IMR-90 (cell line): Measurements from ENCODE around the gene SBF1. TPM values are rescaled to one million over a fixed set of nuclear protein-coding genes. Genes with fewer than 3 reads are reported as not detected.

Source experiments
- ATAC-seq: fragments of 200-7000 bp; cut with Tn5 transposase; 2 replicates; pipeline ENCODE4 v1.9.1; 2020; ENCODE audit warnings: low read depth, mild to moderate bottlenecking, moderate library complexity
- BruUV-seq: library from RNA; stranded (reverse); fragments of 400-500 nt; replicated peaks from 2 replicates; lab custom pipeline; 2021; lab: Mats Ljungman, UMichigan
- CTCF ChIA-PET: fragments of 300-600 bp; formaldehyde crosslinking; extraction: SDS; loops from one replicate; lab custom pipeline; 2021; ENCODE audit warnings: antibody characterized with exemption; lab: Yijun Ruan, JAX
- POLR2A ChIA-PET: fragments of 300-600 bp; sonication (Branson Sonifier 250); formaldehyde crosslinking; loops from one replicate; lab custom pipeline; 2022; ENCODE audit warnings: antibody characterized with exemption; ENCODE audit not compliant: unreplicated experiment; lab: Charles Lee
- DNase-seq: peaks from one replicate; pipeline ENCODE4 v3.0.0; 2013
- H2AFZ ChIP-seq: replicated peaks from 2 replicates; pipeline ENCODE3; 2013; ENCODE audit warnings: low read length, mild to moderate bottlenecking; ENCODE audit not compliant: poor library complexity
- H2AK5ac ChIP-seq: 2 replicates; pipeline ENCODE4 v1.6.1; 2013; ENCODE audit warnings: low read depth, low read length, inconsistent platforms
- H2AK9ac ChIP-seq: replicated peaks from 2 replicates; pipeline ENCODE3; 2013; ENCODE audit warnings: mild to moderate bottlenecking, low read depth, low read length, moderate library complexity; ENCODE audit not compliant: poor library complexity
- H2BK120ac ChIP-seq: 2 replicates; pipeline ENCODE4 v1.6.1; 2013; ENCODE audit warnings: low read depth, low read length, inconsistent platforms
- H2BK15ac ChIP-seq: 3 replicates; pipeline ENCODE4 v1.6.1; 2013; ENCODE audit warnings: low read depth, low read length, inconsistent platforms
- H2BK20ac ChIP-seq: 2 replicates; pipeline ENCODE4 v1.6.1; 2013; ENCODE audit warnings: low read depth, mild to moderate bottlenecking, inconsistent platforms, low read length, moderate library complexity
- H2BK5ac ChIP-seq: 2 replicates; pipeline ENCODE4 v1.6.1; 2013; ENCODE audit warnings: mild to moderate bottlenecking, low read depth, low read length, inconsistent platforms; ENCODE audit not compliant: poor library complexity, severe bottlenecking
- H3K14ac ChIP-seq: replicated peaks from 2 replicates; pipeline ENCODE4 v1.6.1; 2013; ENCODE audit warnings: low read depth, low read length, inconsistent platforms
- H3K18ac ChIP-seq: 2 replicates; pipeline ENCODE4 v1.6.1; 2013; ENCODE audit warnings: low read depth, low read length, control low read depth
- H3K23ac ChIP-seq: 2 replicates; pipeline ENCODE4 v1.6.1; 2013; ENCODE audit warnings: low read depth, low read length, inconsistent platforms
- H3K27ac ChIP-seq: 2 replicates; pipeline ENCODE4 v1.5.1; 2013; ENCODE audit warnings: mild to moderate bottlenecking, control low read depth, low read length; ENCODE audit not compliant: insufficient read depth
- H3K27me3 ChIP-seq: 2 replicates; pipeline ENCODE4 v1.6.1; 2013; ENCODE audit warnings: low read length; ENCODE audit not compliant: control insufficient read depth, insufficient read depth
- H3K36me3 ChIP-seq: 2 replicates; pipeline ENCODE4 v1.6.1; 2013; ENCODE audit warnings: low read length, mixed read lengths; ENCODE audit not compliant: control insufficient read depth, insufficient read depth
- H3K4ac ChIP-seq: 2 replicates; pipeline ENCODE4 v1.6.1; 2013; ENCODE audit warnings: low read depth, low read length, inconsistent platforms
- H3K4me1 ChIP-seq: 2 replicates; pipeline ENCODE4 v1.6.1; 2013; ENCODE audit warnings: low read length, mixed read lengths; ENCODE audit not compliant: control insufficient read depth, insufficient read depth
- H3K4me2 ChIP-seq: 2 replicates; pipeline ENCODE4 v1.6.1; 2013; ENCODE audit warnings: low read depth, mild to moderate bottlenecking, control low read depth, low read length, moderate library complexity
- H3K4me3 ChIP-seq: 2 replicates; pipeline ENCODE4 v1.5.1; 2013; ENCODE audit warnings: low read depth, mild to moderate bottlenecking, control low read depth, low read length, moderate library complexity; ENCODE audit not compliant: insufficient read depth
- H3K56ac ChIP-seq: 2 replicates; pipeline ENCODE4 v1.6.1; 2013; ENCODE audit warnings: low read length, inconsistent platforms; ENCODE audit not compliant: insufficient read depth; ENCODE audit errors: extremely low read depth
- H3K79me1 ChIP-seq, 2 experiments: 2 replicates each; pipeline ENCODE4 v1.6.1; 2013; ENCODE audit warnings: low read length in 2 of 2, inconsistent platforms in 1 of 2, low read depth in 1 of 2
- H3K9ac ChIP-seq: 2 replicates; pipeline ENCODE4 v1.6.1; 2013; ENCODE audit warnings: low read depth, low read length, control low read depth
- H3K9me1 ChIP-seq: 2 replicates; pipeline ENCODE4 v1.6.1; 2013; ENCODE audit warnings: low read length, inconsistent platforms; ENCODE audit not compliant: insufficient read depth
- H3K9me3 ChIP-seq: 2 replicates; pipeline ENCODE4 v1.6.1; 2013; ENCODE audit warnings: low read length; ENCODE audit not compliant: control insufficient read depth, insufficient read depth
- H4K20me1 ChIP-seq: 2 replicates; pipeline ENCODE4 v1.6.1; 2013; ENCODE audit warnings: low read length, inconsistent platforms; ENCODE audit not compliant: insufficient read depth
- H4K5ac ChIP-seq: 2 replicates; pipeline ENCODE4 v1.6.1; 2013; ENCODE audit warnings: mild to moderate bottlenecking, low read depth, low read length, control low read depth
- H4K8ac ChIP-seq, 2 experiments: 2 replicates each; pipeline ENCODE4 v1.6.1; 2013; ENCODE audit warnings: low read depth in 2 of 2, low read length in 2 of 2, control low read depth in 1 of 2, inconsistent platforms in 1 of 2
- H4K91ac ChIP-seq: 2 replicates; pipeline ENCODE4 v1.6.1; 2013; ENCODE audit warnings: low read depth, low read length, inconsistent platforms; ENCODE audit not compliant: insufficient read depth
- BHLHE40 ChIP-seq: fragments of 150-350 bp; IDR thresholded peaks from 2 replicates; pipeline ENCODE4 v1.6.1; 2016; ENCODE audit warnings: mild to moderate bottlenecking, low read depth, low read length
- CEBPB ChIP-seq: IDR thresholded peaks from 2 replicates; pipeline ENCODE4 v1.6.1; 2012; ENCODE audit warnings: low read depth, low read length, improper control_type of control experiment
- CHD1 ChIP-seq: IDR thresholded peaks from 2 replicates; pipeline ENCODE4 v1.6.1; 2012; ENCODE audit warnings: low read depth, low read length, improper control_type of control experiment
- FOS ChIP-seq: fragments of 150-350 bp; IDR thresholded peaks from 2 replicates; pipeline ENCODE4 v1.6.1; 2016; ENCODE audit warnings: low read depth, low read length
- MAFK ChIP-seq: IDR thresholded peaks from 2 replicates; pipeline ENCODE4 v1.6.1; 2012; ENCODE audit warnings: low read depth, low read length, improper control_type of control experiment
- MAZ ChIP-seq: IDR thresholded peaks from 2 replicates; pipeline ENCODE4 v1.6.1; 2012; ENCODE audit warnings: low read depth, mild to moderate bottlenecking, low read length, improper control_type of control experiment, moderate library complexity, borderline replicate concordance
- MXI1 ChIP-seq: IDR thresholded peaks from 2 replicates; pipeline ENCODE4 v1.6.1; 2012; ENCODE audit warnings: low read depth, mild to moderate bottlenecking, low read length, moderate library complexity, borderline replicate concordance
- NFE2L2 ChIP-seq: fragments of 150-350 bp; IDR thresholded peaks from 2 replicates; pipeline ENCODE4 v1.6.1; 2016; ENCODE audit warnings: low read depth, mild to moderate bottlenecking, low read length
- POLR2A ChIP-seq: IDR thresholded peaks from 2 replicates; pipeline ENCODE4 v1.6.1; 2012; ENCODE audit warnings: mild to moderate bottlenecking, low read depth, low read length
- RAD21 ChIP-seq: IDR thresholded peaks from 2 replicates; pipeline ENCODE4 v1.6.1; 2012; ENCODE audit warnings: low read length, improper control_type of control experiment
- RCOR1 ChIP-seq: IDR thresholded peaks from 2 replicates; pipeline ENCODE4 v1.6.1; 2012; ENCODE audit warnings: mild to moderate bottlenecking, low read length, improper control_type of control experiment; ENCODE audit not compliant: insufficient replicate concordance
- RFX5 ChIP-seq: IDR thresholded peaks from 2 replicates; pipeline ENCODE4 v1.8.0; 2012; ENCODE audit warnings: low read depth, mild to moderate bottlenecking, low read length, moderate library complexity
- SMC3 ChIP-seq: fragments of 150-350 bp; IDR thresholded peaks from 2 replicates; pipeline ENCODE4 v1.6.1; 2016; ENCODE audit warnings: low read depth, mild to moderate bottlenecking, antibody characterized with exemption, low read length, moderate library complexity
- USF2 ChIP-seq: fragments of 150-350 bp; IDR thresholded peaks from 2 replicates; pipeline ENCODE4 v1.6.1; 2017; ENCODE audit warnings: mild to moderate bottlenecking, antibody characterized with exemption, low read length, low read depth
- WGBS, 2 experiments: methylation state at CpG; one replicate each; pipeline versions ENCODE4 v1.1.5 to v1.1.7; 2013; ENCODE audit warnings: missing lambda C conversion rate in 2 of 2; ENCODE audit not compliant: insufficient read length in 1 of 2; ENCODE audit errors: extremely low coverage in 2 of 2; 5-methylcytosine and 5-hydroxymethylcytosine counted together
- dilution Hi-C: fragments of 300-500 bp; cut with HindIII; formaldehyde crosslinking; loops from one replicate; pipeline ENCODE4 v1.14.3; 2018; ENCODE audit warnings: low sequenced_read_pairs; ENCODE audit not compliant: unreplicated experiment
- in situ Hi-C: fragments of 300-500 bp; cut with MboI; formaldehyde crosslinking; loops from 3 replicates; pipeline ENCODE4 v1.14.3; 2019; ENCODE audit warnings: low sequenced_read_pairs, inconsistent platforms, mixed read lengths
- intact Hi-C: fragments of 100-400 bp; cut with micrococcal nuclease; formaldehyde crosslinking; loops from 2 replicates; pipeline ENCODE4 v1.10.0; 2022
- polyA plus RNA-seq, 3 experiments: library from polyadenylated mRNA; depleted of rRNA; stranded (reverse); fragments of >200 nt; gene quantifications; 2 replicates each; pipeline ENCODE4 v1.2.3, GENCODE V29; 2012; ENCODE audit warnings: low replicate concordance in 1 of 3
- total RNA-seq: library from RNA; depleted of rRNA; stranded (reverse); fragments of >200 nt; gene quantifications from 2 replicates; pipeline ENCODE4 v1.2.3, GENCODE V29; 2012
- TF ChIP-seq, protein P1 (sequence below): conservative IDR thresholded peaks from 2 replicates; pipeline ENCODE4 v1.5.1; 2012; ENCODE audit warnings: mild to moderate bottlenecking, low read depth, low read length, improper control_type of control experiment
- TF ChIP-seq, protein P2 (sequence below): fragments of 150-350 bp; IDR thresholded peaks from 2 replicates; pipeline ENCODE4 v1.6.1; 2016; ENCODE audit warnings: low read depth, mild to moderate bottlenecking, low read length, moderate library complexity, borderline replicate concordance

Gene SBF1
- total and polyA plus RNA-seq, 2 of the 4 experiments (the other 2 are of a cell fraction), result 21.5 to 33.2 TPM

DNA sequence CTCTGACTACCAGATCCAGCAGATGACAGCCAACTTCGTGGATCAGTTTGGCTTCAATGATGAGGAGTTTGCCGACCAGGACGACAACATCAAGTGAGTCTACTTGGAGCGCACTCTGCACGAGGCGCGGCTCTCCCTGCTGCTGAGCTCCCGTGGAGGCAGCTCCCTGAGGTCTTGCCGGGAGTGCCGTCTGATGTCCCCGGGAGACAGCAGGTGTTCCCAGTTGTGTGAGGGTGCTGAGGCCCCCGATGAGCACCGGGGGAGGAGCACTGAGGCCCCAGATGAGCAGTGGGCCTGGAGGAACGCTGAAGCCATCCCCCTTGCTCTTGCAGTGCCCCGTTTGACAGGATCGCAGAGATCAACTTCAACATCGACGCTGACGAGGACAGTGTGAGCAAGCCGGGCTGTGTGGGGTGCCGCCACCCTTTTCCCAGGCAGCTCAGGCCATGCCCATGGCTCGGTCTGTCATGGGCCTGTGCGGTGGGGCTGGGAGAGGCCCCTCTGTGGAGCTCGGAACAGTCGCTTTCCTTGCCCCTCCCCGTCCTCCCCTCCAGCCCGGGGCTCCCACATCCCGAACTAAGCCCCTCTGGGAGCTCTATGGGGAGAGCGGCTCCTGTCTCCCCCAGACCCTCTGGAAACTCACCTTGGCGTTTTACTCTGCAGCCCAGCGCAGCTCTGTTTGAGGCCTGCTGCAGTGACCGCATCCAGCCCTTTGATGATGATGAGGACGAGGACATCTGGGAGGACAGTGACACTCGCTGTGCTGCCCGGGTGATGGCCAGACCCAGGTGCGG is 37.1 kb downstream of the SBF1 start:
- no peak overlapping the region for H3K4ac ChIP-seq
- in situ Hi-C loops, result no loop called here
- no TSS peak for BruUV-seq
- no peaks in the 10 kb centered on the region for H3K79me1 ChIP-seq
- no peaks in the 10 kb centered on the region for H3K27me3 ChIP-seq
- no peaks in the 10 kb centered on the region for H3K4me1 ChIP-seq
- no peak overlapping the region for H2BK120ac ChIP-seq
- H4K8ac ChIP-seq, result no peak overlapping the region
- H3K9me3 ChIP-seq, result no peaks in the 10 kb centered on the region
- peaks cover 72% of the 10 kb centered on the region for H3K36me3 ChIP-seq
- ChIA-PET POLR2A (no interaction called here), CTCF (no interaction called here)
- H4K5ac ChIP-seq, result no peak overlapping the region
- no peak overlapping the region for H2AK9ac ChIP-seq
- H2BK5ac ChIP-seq, result no peak overlapping the region
- WGBS, 2 experiments, result 88% methylated on average over 23 of the region's 36 CpGs; no CpG with 5 or more reads in 1 of the 2 experiments
- H3K27ac ChIP-seq, result no peak overlapping the region
- no peaks in the 10 kb centered on the region for H3K9me1 ChIP-seq
- no peak for ATAC-seq
- no peak overlapping the region for H2AK5ac ChIP-seq
- no peak overlapping the region for H2BK20ac ChIP-seq
- H3K9ac ChIP-seq, result no peak overlapping the region
- no peak overlapping the region for H4K91ac ChIP-seq
- H2BK15ac ChIP-seq, result no peak overlapping the region
- intact Hi-C loops, result no loop called here
- no peaks in the 10 kb centered on the region; the same call in 1 of the 2 replicates for H4K20me1 ChIP-seq
- no peak overlapping the region for H3K4me3 ChIP-seq
- no peak overlapping the region for H3K14ac ChIP-seq
- no peak overlapping the region for H2AFZ ChIP-seq
- dilution Hi-C loops, result no loop called here
- DNase-seq, result no peak
- no peak overlapping the region for H3K23ac ChIP-seq
- H3K4me2 ChIP-seq, result no peak overlapping the region
- no peak overlapping the region for H3K56ac ChIP-seq
- TF ChIP-seq USF2 (no peak), RFX5 (no peak), RAD21 (no peak), CHD1 (no peak), MXI1 (no peak), NFE2L2 (no peak), SMC3 (no peak), RCOR1 (no peak), BHLHE40 (no peak), CEBPB (no peak), MAFK (no peak), FOS (no peak), POLR2A (no peak), MAZ (no peak)
- TF ChIP-seq, protein P1, sequence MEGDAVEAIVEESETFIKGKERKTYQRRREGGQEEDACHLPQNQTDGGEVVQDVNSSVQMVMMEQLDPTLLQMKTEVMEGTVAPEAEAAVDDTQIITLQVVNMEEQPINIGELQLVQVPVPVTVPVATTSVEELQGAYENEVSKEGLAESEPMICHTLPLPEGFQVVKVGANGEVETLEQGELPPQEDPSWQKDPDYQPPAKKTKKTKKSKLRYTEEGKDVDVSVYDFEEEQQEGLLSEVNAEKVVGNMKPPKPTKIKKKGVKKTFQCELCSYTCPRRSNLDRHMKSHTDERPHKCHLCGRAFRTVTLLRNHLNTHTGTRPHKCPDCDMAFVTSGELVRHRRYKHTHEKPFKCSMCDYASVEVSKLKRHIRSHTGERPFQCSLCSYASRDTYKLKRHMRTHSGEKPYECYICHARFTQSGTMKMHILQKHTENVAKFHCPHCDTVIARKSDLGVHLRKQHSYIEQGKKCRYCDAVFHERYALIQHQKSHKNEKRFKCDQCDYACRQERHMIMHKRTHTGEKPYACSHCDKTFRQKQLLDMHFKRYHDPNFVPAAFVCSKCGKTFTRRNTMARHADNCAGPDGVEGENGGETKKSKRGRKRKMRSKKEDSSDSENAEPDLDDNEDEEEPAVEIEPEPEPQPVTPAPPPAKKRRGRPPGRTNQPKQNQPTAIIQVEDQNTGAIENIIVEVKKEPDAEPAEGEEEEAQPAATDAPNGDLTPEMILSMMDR, result no peak
- TF ChIP-seq, protein P2, sequence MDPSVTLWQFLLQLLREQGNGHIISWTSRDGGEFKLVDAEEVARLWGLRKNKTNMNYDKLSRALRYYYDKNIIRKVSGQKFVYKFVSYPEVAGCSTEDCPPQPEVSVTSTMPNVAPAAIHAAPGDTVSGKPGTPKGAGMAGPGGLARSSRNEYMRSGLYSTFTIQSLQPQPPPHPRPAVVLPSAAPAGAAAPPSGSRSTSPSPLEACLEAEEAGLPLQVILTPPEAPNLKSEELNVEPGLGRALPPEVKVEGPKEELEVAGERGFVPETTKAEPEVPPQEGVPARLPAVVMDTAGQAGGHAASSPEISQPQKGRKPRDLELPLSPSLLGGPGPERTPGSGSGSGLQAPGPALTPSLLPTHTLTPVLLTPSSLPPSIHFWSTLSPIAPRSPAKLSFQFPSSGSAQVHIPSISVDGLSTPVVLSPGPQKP, result no peak
- no peak overlapping the region for H3K18ac ChIP-seq
